Measurements from ENCODE around the gene KRTAP9-7.
"Not testable (repeated sequence)": the region's sequence is repeated elsewhere in the genome, so short reads cannot be mapped to it uniquely, and the experiment has no call there.

The KRTAP9-7 gene, protein sequence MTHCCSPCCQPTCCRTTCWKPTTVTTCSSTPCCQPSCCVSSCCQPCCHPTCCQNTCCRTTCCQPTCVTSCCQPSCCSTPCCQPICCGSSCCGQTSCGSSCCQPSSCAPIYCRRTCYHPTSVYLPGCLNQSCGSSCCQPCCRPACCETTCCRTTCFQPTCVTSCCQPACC

DNA sequence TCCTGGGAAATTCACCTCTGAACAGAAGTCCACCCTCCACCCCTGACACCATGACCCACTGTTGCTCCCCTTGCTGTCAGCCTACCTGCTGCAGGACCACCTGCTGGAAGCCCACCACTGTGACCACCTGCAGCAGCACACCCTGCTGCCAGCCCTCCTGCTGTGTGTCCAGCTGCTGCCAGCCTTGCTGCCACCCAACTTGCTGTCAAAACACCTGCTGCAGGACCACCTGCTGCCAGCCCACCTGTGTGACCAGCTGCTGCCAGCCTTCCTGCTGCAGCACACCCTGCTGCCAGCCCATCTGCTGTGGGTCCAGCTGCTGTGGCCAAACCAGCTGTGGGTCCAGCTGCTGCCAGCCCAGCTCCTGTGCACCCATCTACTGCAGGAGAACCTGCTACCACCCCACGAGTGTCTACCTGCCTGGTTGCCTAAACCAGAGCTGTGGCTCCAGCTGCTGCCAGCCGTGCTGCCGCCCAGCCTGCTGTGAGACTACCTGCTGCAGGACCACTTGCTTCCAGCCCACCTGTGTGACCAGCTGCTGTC is at the start of gene KRTAP9-7:
Gene KRTAP9-7, plus strand, starts transcription at position 51 of the 543 bp plus-strand sequence. Its CDS starts 0 bp downstream, at position 51.
- H3K4me3 ChIP-seq (ENCODE audit: low read depth, low read length); H3K9me3 ChIP-seq (ENCODE audit: severe bottlenecking); DNase-seq; H3K36me3 ChIP-seq; H3K27ac ChIP-seq: not testable (repeated sequence)
- H3K27me3 ChIP-seq (ENCODE audit: insufficient read depth, low read depth, severe bottlenecking), result peaks cover 44% of the 10 kb centered on the region

DNA sequence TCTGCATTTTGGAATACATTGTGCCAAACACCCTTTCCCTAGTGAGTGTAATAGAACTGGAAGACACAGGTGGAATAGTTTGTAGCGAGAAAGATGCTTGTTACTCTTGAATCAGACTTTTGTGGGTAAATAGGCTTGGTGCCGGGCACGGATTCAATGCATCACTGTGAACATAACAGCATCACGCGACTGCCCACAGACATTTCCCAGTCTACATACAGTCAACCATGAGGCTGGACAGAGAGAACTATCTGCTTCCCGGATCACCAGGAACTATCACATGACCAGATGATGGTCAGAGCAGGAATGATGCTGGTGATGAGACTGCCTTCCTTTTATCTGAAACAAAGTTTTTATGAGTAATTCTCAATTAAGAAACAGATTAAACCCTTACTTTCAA is 49.4 kb upstream of the KRTAP9-7 start:
- H3K36me3 ChIP-seq, result no peaks in the 10 kb centered on the region
- TF ChIP-seq CTCF (IDR thresholded peaks at IDR 0.05; ENCODE audit: low read depth, low read length), result no peak
- no peak for DNase-seq
- H3K9me3 ChIP-seq (ENCODE audit: severe bottlenecking), result no peaks in the 10 kb centered on the region
- H3K27ac ChIP-seq, result no peak overlapping the region
- no peak overlapping the region for H3K4me3 ChIP-seq (ENCODE audit: low read depth, low read length)
- H3K27me3 ChIP-seq (ENCODE audit: insufficient read depth, low read depth, severe bottlenecking), result peaks cover 73% of the 10 kb centered on the region

- not testable (repeated sequence) for DNase-seq; H3K4me3 ChIP-seq (ENCODE audit: low read depth, low read length)
Measured at GRCh38 chr17:41226598-41227095, 48.9 kb upstream of the KRTAP9-7 start, which contains the start of gene KRTAP9-2. Gene KRTAP9-2 (plus strand): TSS chr17:41226648. CDS start chr17:41226655, 7 bp downstream.

DNA sequence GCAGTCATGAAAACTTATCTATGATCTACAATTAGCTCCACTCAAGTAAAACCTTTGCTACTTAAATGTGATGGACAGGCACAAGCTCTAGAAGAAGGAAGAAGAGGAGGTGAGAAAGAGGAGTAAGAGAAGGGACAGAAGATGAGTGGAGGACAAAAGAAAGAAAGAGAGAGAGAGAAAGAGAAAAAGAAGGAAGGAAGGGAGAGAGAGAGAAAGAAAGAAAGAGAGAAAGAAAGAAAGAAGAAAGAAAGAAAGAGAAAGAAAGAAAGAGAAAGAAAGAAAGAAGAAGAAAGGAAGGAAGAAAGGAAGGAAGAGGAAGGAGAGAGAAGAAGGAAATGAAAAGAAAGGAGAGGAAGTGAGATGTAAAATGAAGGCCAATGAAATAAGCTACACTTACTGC is 45.4 kb upstream of the KRTAP9-7 start:
- H3K27ac ChIP-seq, result no peak overlapping the region

More at GRCh38 chr17:41226598-41227095, 48.9 kb upstream of the KRTAP9-7 start, which contains the start of gene KRTAP9-2:
- H3K27me3 ChIP-seq (ENCODE audit: insufficient read depth, low read depth, severe bottlenecking), result peaks cover 73% of the 10 kb centered on the region
- H3K9me3 ChIP-seq (ENCODE audit: severe bottlenecking); H3K27ac ChIP-seq; H3K36me3 ChIP-seq: not testable (repeated sequence)

GRCh38 chr17:41231731-41232130 is 43.8 kb upstream of the KRTAP9-7 start:
- Histone ChIP-seq H3K27ac (no peak overlapping the region), H3K4me3 (ENCODE audit: low read depth, low read length) (no peak overlapping the region), H3K36me3 (no peaks in the 10 kb centered on the region), H3K27me3 (ENCODE audit: insufficient read depth, low read depth, severe bottlenecking) (peaks cover 75% of the 10 kb centered on the region), H3K9me3 (ENCODE audit: severe bottlenecking) (no peaks in the 10 kb centered on the region)
- DNase-seq, result no peak
- TF ChIP-seq CTCF (IDR thresholded peaks at IDR 0.05; ENCODE audit: low read depth, low read length), result no peak

More for the DNA sequence above, 45.4 kb upstream of the KRTAP9-7 start:
- H3K36me3 ChIP-seq, result no peaks in the 10 kb centered on the region
- H3K27me3 ChIP-seq (ENCODE audit: insufficient read depth, low read depth, severe bottlenecking), result peaks cover 80% of the 10 kb centered on the region
- no peak for DNase-seq
- H3K4me3 ChIP-seq (ENCODE audit: low read depth, low read length), result no peak overlapping the region
- H3K9me3 ChIP-seq (ENCODE audit: severe bottlenecking), result no peaks in the 10 kb centered on the region
- TF ChIP-seq CTCF (IDR thresholded peaks at IDR 0.05; ENCODE audit: low read depth, low read length), result no peak

GRCh38 chr17:41232399-41233105 is 42.9 kb upstream of the KRTAP9-7 start, which contains the start of gene KRTAP9-3:
Gene KRTAP9-3 (plus strand): TSS chr17:41232449. CDS start chr17:41232502, 53 bp downstream.
- H3K27me3 ChIP-seq (ENCODE audit: insufficient read depth, low read depth, severe bottlenecking), result peaks cover 75% of the 10 kb centered on the region
- H3K4me3 ChIP-seq (ENCODE audit: low read depth, low read length); DNase-seq; H3K27ac ChIP-seq; H3K9me3 ChIP-seq (ENCODE audit: severe bottlenecking); H3K36me3 ChIP-seq: not testable (repeated sequence)

DNA sequence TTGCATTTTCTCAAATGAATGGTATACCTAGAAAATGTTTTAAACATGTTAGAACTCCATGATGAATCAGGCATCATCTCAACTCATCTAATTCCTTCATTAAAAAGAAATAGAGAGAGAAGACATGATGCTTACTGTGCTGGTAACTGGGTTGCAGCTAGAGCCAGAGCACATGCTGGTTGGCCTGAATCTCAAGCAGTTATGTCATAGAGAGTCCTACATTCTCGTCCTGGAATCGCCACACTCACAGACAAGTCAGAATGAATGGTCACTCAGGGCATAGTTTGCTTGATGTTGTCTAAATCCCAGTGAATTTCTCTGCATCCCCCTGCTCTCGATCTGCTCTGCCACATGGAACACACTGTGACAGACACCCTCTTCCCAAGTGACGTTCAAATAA is 38.4 kb upstream of the KRTAP9-7 start:
- H3K27ac ChIP-seq; H3K9me3 ChIP-seq (ENCODE audit: severe bottlenecking); DNase-seq; H3K36me3 ChIP-seq; H3K4me3 ChIP-seq (ENCODE audit: low read depth, low read length): not testable (repeated sequence)
- H3K27me3 ChIP-seq (ENCODE audit: insufficient read depth, low read depth, severe bottlenecking), result peaks cover 54% of the 10 kb centered on the region

DNA sequence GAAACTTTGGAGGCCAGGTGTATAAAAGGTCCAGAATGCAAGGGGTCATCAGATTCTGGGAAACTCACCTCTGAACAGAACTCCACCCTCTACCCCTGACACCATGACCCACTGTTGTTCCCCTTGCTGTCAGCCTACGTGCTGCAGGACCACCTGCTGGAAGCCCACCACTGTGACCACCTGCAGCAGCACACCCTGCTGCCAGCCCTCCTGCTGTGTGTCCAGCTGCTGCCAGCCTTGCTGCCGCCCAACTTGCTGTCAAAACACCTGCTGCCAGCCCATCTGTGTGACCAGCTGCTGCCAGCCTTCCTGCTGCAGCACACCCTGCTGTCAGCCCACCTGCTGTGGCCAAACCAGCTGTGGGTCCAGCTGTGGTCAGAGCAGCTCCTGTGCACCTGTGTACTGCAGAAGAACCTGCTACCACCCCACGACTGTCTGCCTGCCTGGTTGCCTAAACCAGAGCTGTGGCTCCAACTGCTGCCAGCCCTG is 37.5 kb upstream of the KRTAP9-7 start, which contains the start of gene KRTAP9-8:
Gene KRTAP9-8, plus strand, starts transcription at position 51 of the 489 bp plus-strand sequence. Its CDS starts 53 bp downstream, at position 104.
- H3K36me3 ChIP-seq; H3K4me3 ChIP-seq (ENCODE audit: low read depth, low read length); H3K9me3 ChIP-seq (ENCODE audit: severe bottlenecking); H3K27ac ChIP-seq; DNase-seq: not testable (repeated sequence)
- peaks cover 56% of the 10 kb centered on the region for H3K27me3 ChIP-seq (ENCODE audit: insufficient read depth, low read depth, severe bottlenecking)

DNA sequence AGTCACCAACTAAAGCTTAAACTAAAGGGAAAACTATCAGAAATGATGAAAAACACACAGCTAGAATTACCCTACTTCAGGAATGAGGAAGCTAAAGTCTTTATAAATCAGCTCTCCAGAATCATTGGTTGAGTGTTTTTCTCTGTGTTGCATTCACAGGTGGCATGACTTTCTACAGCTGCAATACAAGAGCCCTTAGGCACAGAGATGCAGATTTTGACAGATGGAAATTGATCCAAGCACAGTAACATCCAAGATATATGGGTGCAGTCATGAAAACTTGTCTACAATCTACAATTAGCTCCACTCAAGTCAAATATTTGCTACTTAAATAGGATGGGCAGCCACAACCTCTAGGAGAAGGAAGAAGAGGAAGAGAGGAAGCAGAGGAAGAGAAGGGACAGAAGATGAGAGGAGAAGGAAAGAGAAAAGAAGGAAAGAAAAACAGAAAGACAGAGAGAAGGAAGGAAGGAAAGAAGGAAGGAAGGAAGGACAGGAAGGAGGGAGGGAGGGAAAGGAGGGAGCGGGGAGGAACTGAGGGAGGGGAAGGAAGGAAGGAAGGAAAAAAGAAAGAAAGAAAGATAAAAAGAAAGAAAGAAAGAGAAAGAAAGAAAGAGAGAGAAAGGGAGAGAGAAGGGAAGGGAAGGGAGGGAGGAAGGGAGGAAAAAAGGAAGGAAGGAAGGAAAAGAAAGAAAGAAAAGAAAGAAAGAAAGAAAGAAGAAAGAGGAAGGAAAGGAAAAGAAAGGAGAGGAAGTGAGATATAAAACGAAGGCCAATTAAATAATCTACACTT is 28.3 kb upstream of the KRTAP9-7 start:
- not testable (repeated sequence) for H3K27ac ChIP-seq; DNase-seq; H3K36me3 ChIP-seq; H3K4me3 ChIP-seq (ENCODE audit: low read depth, low read length); H3K9me3 ChIP-seq (ENCODE audit: severe bottlenecking)
- H3K27me3 ChIP-seq (ENCODE audit: insufficient read depth, low read depth, severe bottlenecking), result peaks cover 37% of the 10 kb centered on the region

- not testable (repeated sequence) for DNase-seq; H3K4me3 ChIP-seq (ENCODE audit: low read depth, low read length); H3K27ac ChIP-seq; H3K36me3 ChIP-seq; H3K9me3 ChIP-seq (ENCODE audit: severe bottlenecking)
- peaks cover 51% of the 10 kb centered on the region for H3K27me3 ChIP-seq (ENCODE audit: insufficient read depth, low read depth, severe bottlenecking)
Measured at GRCh38 chr17:41249637-41250240, 25.8 kb upstream of the KRTAP9-7 start, which contains the start of gene KRTAP9-4. Gene KRTAP9-4 (plus strand): TSS chr17:41249687. CDS start chr17:41249721, 34 bp downstream.

Data from WERI-Rb-1 (cell line).